Activated naive CD4-positive, alpha-beta T cell treated with anti-CD3 and anti-CD28 coated beads, Interleukin-2, amount 50 U/mL, for 16 hours (primary cell): Measurements from ENCODE around the gene SYTL4.
A peak's percentile ranks its signal among the peaks of the same experiment; 100 is the strongest.

ENCODE experiments used
- DNase-seq: peaks from one replicate; pipeline ENCODE4 v3.0.0-alpha.2; 2020

Gene SYTL4

DNA sequence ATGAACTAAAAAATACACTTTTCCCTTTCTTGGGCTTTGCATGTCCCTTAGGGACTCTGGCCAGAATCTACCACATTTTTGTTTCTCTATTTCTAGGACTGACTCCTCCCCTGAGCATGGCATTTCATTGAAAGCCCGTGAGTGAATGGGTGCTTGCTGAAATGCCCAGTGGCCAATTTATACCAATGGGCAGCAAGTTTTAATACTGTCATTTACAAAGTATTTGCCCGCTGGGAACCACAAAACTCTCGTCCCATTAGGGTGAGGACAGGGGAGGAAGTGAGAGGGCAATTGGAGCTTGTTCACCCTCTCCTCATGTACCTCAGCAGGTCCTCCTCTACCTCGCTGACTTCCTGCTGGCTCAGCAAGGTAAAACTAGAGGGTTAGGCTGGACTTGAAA, 86.8 kb downstream of the SYTL4 start:
- no peak for DNase-seq

DNA sequence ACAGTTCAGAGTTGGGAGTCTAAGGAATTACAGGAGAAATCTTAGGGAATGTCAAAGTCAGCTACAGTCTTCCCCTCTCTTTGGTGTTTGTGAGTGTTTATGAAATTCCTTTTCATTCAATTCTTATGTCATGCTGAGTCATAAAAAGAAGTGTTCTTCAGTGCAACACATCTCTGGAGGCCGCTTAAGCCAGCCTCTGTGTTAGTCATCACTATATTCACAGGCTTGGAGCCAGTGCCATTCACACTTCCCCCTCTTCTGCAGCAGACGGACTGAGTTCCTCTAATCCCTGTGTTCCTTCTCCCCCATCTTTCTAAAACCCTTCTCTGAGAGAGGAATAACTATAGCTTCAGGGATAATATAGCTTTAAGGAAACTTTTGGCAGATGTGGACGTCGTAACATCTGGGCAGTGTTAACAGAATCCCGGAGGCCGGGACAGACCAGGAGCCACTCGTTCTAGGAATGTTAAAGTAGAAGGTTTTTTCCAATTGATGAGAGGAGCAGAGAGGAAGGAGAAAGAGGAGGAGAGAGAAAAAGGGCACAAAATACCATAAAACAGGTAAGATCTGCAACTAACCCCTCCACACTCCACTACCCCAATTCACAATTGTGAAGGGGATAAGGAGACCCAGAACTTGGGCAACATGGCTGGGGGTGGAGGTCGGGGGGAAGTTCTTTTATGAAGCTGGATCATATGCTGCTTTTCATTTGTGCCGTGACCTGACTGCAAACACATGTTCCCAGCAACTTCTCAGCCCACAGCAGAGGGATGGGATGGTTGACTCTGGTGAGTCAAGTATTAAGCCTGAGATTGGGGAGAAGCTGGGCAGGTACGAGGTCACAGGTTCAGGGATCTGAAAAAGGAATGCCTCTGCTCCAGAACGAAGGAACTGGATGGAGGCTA, 87.7 kb downstream of the SYTL4 start, which contains the start of gene SRPX2:
Gene SRPX2 (plus strand): TSS at position 244 of the 905 bp plus-strand sequence. CDS start 2,124 bp downstream, outside the sequence.
- DNase-seq, result no peak

DNA sequence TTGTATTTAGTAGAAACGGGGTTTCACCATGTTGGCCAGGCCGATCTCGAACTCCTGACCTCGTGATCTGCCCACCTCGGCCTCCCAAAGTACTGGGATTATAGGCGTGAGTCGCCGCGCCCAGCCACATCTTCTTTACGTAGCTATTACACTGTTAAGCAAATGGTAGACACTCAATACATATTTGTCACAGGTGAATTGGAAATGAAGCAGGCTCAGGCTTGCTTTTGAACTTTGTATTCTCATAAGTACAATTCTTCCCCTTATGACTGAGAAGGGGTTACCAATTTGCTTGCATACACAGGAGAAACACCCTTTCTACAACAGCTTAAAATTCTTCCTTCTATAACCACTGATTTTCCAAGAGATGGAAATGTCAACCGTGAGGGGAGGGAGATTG, 88.7 kb downstream of the SYTL4 start:
- no peak for DNase-seq

DNA sequence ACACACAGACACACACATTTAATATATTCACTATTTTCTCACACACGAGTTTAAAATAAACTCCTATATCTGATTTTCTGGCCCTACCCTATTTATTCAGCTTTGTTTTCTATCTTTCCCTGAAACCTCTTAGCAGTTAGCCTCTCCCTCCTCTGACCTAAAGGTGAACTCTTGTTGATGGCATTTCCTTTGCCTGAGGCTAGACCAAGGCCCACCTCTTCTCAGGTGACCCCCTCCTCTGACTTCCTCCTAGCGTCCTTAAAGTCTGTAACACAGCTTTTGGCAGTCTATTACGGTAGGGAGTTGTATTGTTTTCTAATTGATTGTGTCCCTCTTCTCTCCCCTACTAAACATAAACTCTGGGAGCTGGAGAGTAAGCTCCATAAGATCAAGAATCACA, 89.6 kb downstream of the SYTL4 start:
- no peak for DNase-seq

DNA sequence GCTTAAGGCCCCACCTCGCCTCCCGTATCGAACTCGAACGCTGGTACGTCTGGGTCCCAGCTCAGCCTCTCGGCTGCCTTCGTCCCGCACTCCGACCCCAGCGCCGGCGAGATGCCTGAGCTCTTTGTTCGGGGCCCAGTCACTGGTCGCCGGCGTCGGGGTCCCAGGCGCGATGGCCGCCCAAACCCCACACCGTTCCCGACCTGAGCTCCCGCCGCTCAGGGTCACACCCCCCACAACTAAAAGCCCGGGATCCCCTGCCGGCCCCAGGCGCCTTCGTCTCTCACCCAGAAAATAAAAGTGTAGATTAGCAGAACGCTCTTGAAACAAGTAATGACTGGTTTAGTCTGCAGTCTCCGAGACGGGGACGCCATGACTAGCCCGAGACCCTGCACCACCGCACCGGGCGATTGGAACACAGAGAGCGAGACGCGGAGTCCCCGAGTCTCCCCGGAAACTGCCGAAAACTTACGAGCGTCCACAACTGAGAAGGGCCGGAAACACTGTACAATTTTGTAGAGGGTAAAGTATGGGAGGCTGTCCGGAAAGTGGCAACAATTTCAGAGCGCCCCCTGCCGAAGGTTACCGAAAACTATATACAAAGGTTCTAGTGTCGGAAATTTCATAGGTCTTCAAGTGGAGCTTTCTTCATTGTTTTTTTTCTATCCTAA, 95.5 kb downstream of the SYTL4 start, which contains the start of gene TSPAN6:
Gene TSPAN6 (minus strand): TSS at position 486 of the 671 bp plus-strand sequence. CDS start 112 bp downstream, at position 374.
- DNase-seq, result peak; percentile 80

DNA sequence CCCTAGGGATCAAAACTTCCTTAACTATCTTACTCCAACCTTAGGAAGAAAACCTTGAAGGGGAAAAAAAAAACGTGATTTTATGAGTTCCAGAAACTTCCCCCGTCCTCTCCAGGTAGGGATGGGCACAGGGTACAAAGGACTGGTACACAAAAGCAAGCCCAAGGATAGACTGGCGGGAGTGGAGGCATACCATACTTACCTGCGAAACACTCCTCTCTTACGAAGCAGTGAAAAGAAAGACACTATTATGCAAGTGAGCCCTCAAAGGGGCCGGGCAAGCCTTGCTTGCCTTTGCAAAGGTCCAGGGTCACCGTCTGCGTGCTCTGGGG, 96.0 kb downstream of the SYTL4 start:
- no peak for DNase-seq

DNA sequence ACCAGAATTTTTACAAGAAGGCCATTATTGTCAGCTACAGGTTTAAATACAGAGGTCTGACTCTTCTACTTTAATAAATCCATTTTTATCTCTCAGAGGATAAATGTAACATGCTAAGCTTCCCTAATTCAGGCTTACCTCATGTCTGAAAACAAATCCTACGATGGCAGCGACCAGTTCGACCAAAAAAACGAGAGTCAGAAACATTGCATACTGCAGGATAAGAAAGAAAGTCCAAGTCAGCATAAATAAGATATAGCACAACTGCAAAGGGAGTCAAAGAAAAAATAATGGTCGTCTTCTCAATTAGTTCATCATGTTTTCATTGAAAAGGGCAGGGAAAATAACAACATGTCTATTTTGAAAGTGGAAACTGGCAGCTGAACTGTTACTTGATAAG, 96.9 kb downstream of the SYTL4 start:
- no peak for DNase-seq

DNA sequence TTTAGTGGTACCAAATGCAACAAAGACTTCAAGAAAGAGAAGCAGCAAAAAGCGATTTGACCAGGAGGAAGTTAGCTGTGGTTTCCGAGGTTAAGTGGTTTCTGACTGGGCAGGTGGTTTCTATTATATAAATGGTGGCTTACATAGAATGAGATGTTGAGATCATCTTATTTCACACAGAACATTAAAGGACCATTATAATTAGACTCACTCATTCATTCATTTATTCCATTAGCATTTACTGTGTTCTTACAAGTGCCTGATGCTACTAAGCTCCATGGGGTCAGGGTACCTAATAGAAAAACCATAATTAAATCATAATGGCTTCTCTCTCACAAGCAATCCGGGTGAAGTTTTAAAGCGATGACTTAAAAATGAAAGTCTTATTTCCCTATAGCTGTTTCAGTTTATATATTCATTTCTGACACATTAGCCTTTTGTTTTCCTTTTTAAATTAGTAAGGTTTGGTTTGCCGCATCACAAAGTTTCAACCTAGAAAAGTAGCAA, 105.9 kb downstream of the SYTL4 start:
- DNase-seq, result no peak
